ENCODE data around the gene LACC1. TPM values are rescaled to one million over a fixed set of nuclear protein-coding genes. Genes with fewer than 3 reads are reported as not detected.

Gene LACC1
- total and polyA plus RNA-seq, 2 of the 8 experiments (the other 6 are each of a cell fraction or from before 2014, with no cell fraction given), result 0.57 to 3.6 TPM

- no peak for TF ChIP-seq HDAC2 (IDR thresholded peaks at IDR 0.05; ENCODE audit: borderline replicate concordance in 1 of 2, low read depth in 2 of 2, low read length in 2 of 2)
- no peak for TF ChIP-seq NRF1 (IDR thresholded peaks at IDR 0.05; ENCODE audit: low read depth, low read length)
- TF ChIP-seq CTBP2 (IDR thresholded peaks at IDR 0.05; ENCODE audit: borderline replicate concordance, insufficient read depth, insufficient read length, low read length), result no peak
- no peak for TF ChIP-seq SRF (IDR thresholded peaks at IDR 0.05; ENCODE audit: low read depth, low read length)
Measured at GRCh38 chr13:43933378-43933777, 53.7 kb downstream of the LACC1 start (continued).
